GM12878 (cell line): ENCODE data around the gene ALCAM.

ENCODE experiments used
- BMI1 ChIP-seq: fragments of 450-650 bp; IDR thresholded peaks from 2 replicates; pipeline ENCODE4 v1.6.1; 2016; ENCODE audit warnings: mild to moderate bottlenecking, moderate library complexity, borderline replicate concordance
- RAD21 ChIP-seq: IDR thresholded peaks from 2 replicates; pipeline ENCODE4 v1.6.1; 2011; ENCODE audit warnings: mild to moderate bottlenecking, low read depth, low read length, moderate library complexity; ENCODE audit not compliant: insufficient read depth
- RB1 ChIP-seq: fragments of 450-650 bp; formaldehyde crosslinking; IDR thresholded peaks from 2 replicates; pipeline ENCODE4 v1.6.1; 2017; ENCODE audit warnings: mild to moderate bottlenecking, borderline replicate concordance

DNA sequence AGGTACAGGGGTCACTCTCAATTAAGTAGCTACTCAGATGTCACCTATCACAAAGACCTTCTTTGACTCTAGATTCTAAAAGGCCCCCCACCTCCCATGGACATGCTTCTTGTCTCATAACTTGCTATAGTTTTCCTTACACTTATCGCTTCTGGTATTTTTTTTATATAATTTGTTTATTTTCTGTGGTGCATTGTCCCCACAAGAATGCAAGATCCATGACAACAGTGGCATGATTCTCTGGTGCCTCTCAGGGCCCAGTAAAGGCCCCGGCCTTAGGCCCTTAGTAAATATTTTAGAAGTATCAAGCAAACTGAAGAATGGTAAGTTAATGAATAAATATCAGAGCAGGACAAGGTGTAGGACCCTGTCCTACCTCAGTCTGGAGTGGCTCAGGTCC lies 253.5 kb downstream of the ALCAM start:
- TF ChIP-seq BMI1 (no peak), RAD21 (no peak), RB1 (no peak)
